Uterus (tissue), 4 donors: ENCODE data around the gene INPP4A. TPM values are rescaled to one million over a fixed set of nuclear protein-coding genes. Genes with fewer than 3 reads are reported as not detected.
A peak's percentile ranks its signal among the peaks of the same experiment; 100 is the strongest.

Source experiments
- DNase-seq, 2 donors: peaks; one replicate each; pipeline ENCODE4 v3.0.0-alpha.2; 2019 to 2020
- H3K27ac ChIP-seq, 2 donors: fragments of 200-600 bp; sonication (generic); 1 replicate in 1 of 2; 2 replicates in 1 of 2; pipeline ENCODE4 v1.5.1; 2016 to 2018
- H3K27me3 ChIP-seq, 2 donors: fragments of 200-600 bp; sonication (generic); one replicate each; pipeline ENCODE4 v1.5.1; 2018 to 2019; ENCODE audit warnings: control low read depth in 1 of 2
- H3K36me3 ChIP-seq, 2 donors: fragments of 200-600 bp; sonication (generic); one replicate each; pipeline ENCODE4 v1.5.1; 2019; ENCODE audit warnings: control low read depth in 1 of 2
- H3K4me1 ChIP-seq, 2 donors: fragments of 200-600 bp; sonication (generic); one replicate each; pipeline ENCODE4 v1.5.1; 2018 to 2019; ENCODE audit warnings: control low read depth in 1 of 2
- H3K4me3 ChIP-seq, 2 donors: fragments of 200-600 bp; sonication (generic); 1 replicate in 1 of 2; 2 replicates in 1 of 2; pipeline ENCODE4 v1.5.1; 2018 to 2019; ENCODE audit warnings: mild to moderate bottlenecking in 1 of 2
- H3K9me3 ChIP-seq, 2 donors: fragments of 200-600 bp; sonication (generic); one replicate each; pipeline ENCODE4 v1.5.1; 2019; ENCODE audit warnings: control low read depth in 1 of 2
- POLR2A ChIP-seq, 2 donors: fragments of 450-650 bp; IDR thresholded peaks; one replicate each; pipeline ENCODE4 v1.6.1; 2016; ENCODE audit warnings: antibody characterized with exemption in 2 of 2, mild to moderate bottlenecking in 1 of 2, moderate library complexity in 1 of 2
- intact Hi-C: fragments of 100-400 bp; cut with DNase I; formaldehyde crosslinking; loops from one replicate; pipeline ENCODE4 v1.15.1; 2023; ENCODE audit warnings: low total_unique reads
- total RNA-seq, 4 donors: library from RNA; depleted of rRNA in 3 of 4; stranded (reverse); fragments of >200 nt in 3 of 4; gene quantifications; one replicate each; pipeline versions ENCODE4 v1.1.0 to v1.2.4, GENCODE V29; 2014 to 2023
- TF ChIP-seq, protein P1 (sequence below), 4 experiments: fragments of 200-600 bp in 2 of 4; fragments of 450-650 bp in 2 of 4; sonication (generic) in 2 of 4; IDR thresholded peaks; one replicate each; pipeline ENCODE4 v1.5.1; 2016 to 2019; ENCODE audit warnings: antibody characterized with exemption in 4 of 4, mild to moderate bottlenecking in 2 of 4, moderate library complexity in 1 of 4
- donor health status: DM: yes; HTN: yes; CAD: no.

The INPP4A gene
- total RNA-seq, 4 donors from 2014 or later = 8.7 to 40.2 (median 35.2) TPM

DNA sequence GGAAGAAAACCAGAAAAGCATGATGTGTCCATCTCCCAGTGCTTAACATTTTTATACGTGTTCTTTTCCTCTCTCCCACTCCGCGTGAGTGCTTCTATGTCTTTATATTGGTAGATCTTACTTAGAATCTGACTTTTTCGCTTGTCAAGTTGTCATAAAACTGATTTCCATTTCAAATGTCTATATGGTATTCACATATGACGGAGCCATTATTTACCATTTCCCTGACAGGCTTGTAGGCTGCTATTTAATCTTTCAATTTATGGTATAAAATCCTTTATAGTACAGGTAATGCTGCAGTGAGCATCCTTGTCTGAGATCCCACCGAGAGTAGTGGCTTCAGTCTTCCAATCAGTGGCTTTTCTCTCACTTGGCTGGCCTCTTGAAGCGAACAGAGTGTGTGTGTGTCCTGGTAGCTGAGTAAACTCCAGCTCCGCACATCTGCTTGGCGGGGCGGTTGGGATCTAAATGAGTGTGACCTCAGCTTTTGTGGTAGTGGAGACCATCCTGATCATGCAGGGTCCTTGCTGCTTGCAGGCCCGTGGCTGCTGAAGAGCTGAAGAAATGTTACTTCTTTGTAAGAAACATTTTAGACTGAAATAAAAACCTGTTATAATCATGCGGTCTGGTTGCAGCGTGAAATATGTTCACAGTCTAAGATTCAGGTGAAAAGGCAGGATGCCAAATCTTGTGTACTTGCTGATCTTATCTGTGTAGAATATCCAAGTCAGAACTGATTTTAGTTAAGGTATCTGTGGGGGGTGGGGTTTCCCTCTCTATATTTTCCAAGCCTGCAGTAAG is 40.2 kb downstream of the INPP4A start:
- intact Hi-C loops = no loop called here
- H3K4me3 ChIP-seq = no peak overlapping the region
- DNase-seq = no peak
- no peak overlapping the region for H3K27ac ChIP-seq
- no peaks in the 10 kb centered on the region for H3K36me3 ChIP-seq
- no peak for TF ChIP-seq POLR2A (IDR thresholded peaks at IDR 0.05)
- TF ChIP-seq, protein P1, sequence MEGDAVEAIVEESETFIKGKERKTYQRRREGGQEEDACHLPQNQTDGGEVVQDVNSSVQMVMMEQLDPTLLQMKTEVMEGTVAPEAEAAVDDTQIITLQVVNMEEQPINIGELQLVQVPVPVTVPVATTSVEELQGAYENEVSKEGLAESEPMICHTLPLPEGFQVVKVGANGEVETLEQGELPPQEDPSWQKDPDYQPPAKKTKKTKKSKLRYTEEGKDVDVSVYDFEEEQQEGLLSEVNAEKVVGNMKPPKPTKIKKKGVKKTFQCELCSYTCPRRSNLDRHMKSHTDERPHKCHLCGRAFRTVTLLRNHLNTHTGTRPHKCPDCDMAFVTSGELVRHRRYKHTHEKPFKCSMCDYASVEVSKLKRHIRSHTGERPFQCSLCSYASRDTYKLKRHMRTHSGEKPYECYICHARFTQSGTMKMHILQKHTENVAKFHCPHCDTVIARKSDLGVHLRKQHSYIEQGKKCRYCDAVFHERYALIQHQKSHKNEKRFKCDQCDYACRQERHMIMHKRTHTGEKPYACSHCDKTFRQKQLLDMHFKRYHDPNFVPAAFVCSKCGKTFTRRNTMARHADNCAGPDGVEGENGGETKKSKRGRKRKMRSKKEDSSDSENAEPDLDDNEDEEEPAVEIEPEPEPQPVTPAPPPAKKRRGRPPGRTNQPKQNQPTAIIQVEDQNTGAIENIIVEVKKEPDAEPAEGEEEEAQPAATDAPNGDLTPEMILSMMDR (IDR thresholded peaks at IDR 0.05) = no peak
- H3K27me3 ChIP-seq = no peaks in the 10 kb centered on the region
- no peaks in the 10 kb centered on the region for H3K9me3 ChIP-seq
- no peaks in the 10 kb centered on the region for H3K4me1 ChIP-seq

DNA sequence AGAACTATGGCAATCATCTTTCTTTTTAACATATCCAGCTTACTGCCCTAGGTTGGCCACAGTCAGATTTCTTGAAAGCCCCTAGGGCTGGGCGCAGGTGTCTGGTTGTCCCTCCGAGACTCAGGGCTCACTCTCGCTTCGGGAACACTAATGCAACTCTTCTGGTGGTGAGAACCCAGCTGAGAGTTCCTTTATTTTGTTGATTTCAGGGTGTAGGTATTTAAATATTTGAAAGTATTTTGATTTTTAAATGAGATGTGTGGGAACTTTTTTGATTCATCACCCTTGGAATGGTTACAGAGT is 40.7 kb downstream of the INPP4A start:
- H3K27me3 ChIP-seq = no peaks in the 10 kb centered on the region
- TF ChIP-seq POLR2A (IDR thresholded peaks at IDR 0.05) = no peak
- TF ChIP-seq, protein P1 (IDR thresholded peaks at IDR 0.05) = no peak
- no peak overlapping the region for H3K4me3 ChIP-seq
- intact Hi-C loops = no loop called here
- H3K27ac ChIP-seq = no peak overlapping the region
- peaks cover 0 to 2% of the 10 kb centered on the region in 2 donors for H3K4me1 ChIP-seq
- no peak for DNase-seq
- H3K9me3 ChIP-seq = no peaks in the 10 kb centered on the region
- no peaks in the 10 kb centered on the region for H3K36me3 ChIP-seq

DNA sequence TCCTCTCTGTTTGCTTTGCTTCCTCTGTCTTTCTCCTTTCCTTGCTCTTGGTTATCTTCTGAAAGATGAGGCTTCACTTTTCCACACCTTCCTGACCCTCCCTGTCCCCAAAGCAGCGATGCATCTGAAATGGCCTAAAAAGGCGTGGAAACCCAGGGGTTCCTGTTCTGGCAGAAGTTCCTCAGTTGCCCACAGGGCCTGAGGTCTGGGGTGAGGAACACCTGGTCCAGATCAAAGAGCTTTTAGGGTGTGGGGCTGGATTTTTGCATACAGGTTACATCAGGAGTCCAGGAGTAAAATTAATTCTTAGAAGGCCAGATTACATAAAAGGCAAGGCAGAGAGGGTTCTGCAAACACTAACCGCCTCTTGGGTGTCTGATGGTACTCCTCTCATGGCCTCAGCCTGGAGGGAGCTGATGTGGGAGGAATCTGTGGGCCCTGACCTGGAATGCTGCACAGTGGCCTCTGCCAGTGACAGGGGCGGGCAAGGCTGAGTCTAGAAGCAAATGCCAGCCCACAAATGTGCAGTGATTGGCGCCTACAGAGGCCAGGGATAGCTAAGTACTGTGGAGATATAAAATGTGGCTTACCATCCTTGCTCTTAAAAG is 41.8 kb downstream of the INPP4A start:
- H3K36me3 ChIP-seq = no peaks in the 10 kb centered on the region
- H3K4me1 ChIP-seq = peaks cover 0 to 10% of the 10 kb centered on the region in 2 donors
- TF ChIP-seq, protein P1 (IDR thresholded peaks at IDR 0.05) = no peak
- no peak for TF ChIP-seq POLR2A (IDR thresholded peaks at IDR 0.05)
- H3K27me3 ChIP-seq = no peaks in the 10 kb centered on the region
- DNase-seq = no peak
- H3K4me3 ChIP-seq = no peak overlapping the region
- no peaks in the 10 kb centered on the region for H3K9me3 ChIP-seq
- intact Hi-C loops = no loop called here
- H3K27ac ChIP-seq = no peak overlapping the region

DNA sequence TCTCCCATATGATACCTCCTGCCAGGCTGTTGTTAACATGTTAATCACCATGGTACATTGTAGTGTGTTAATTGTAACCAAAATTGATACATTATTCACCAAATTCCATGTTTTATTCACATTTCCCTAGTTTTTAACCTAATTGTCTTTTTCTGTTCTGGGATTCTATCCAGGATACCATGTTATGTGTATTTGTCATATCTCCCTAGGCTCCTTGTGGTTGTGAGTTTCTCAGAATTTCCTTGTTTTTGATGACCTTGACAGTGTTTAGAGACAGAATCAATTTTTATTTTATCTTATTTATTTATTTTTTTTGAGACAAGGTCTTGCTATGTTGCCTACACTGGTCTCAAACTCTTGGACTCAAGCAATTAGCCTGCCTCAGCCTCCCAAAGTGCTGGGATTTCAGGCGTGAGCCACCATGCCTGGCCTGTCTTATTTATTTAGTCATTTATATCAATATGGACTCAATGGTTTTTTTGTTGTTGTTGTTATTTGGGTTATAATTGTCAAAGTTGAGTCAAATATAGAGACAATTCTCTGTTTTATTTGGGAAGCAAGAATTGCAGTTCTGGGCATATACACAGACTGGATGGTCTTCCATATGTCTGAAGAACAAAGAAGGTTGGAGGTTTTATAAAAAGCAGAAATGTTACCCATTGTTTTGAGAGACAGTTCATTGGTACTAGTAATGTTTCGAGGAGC is 42.6 kb downstream of the INPP4A start:
- Histone ChIP-seq H3K27ac (peak overlapping the region in 1 of 2 donors; percentile 14), H3K9me3 (no peaks in the 10 kb centered on the region), H3K4me3 (no peak overlapping the region), H3K36me3 (no peaks in the 10 kb centered on the region), H3K27me3 (no peaks in the 10 kb centered on the region), H3K4me1 (peaks cover 0 to 10% of the 10 kb centered on the region in 2 donors)
- TF ChIP-seq, protein P1 (IDR thresholded peaks at IDR 0.05) = no peak
- TF ChIP-seq POLR2A (IDR thresholded peaks at IDR 0.05) = no peak
- no peak for DNase-seq
- intact Hi-C loops = no loop called here

DNA sequence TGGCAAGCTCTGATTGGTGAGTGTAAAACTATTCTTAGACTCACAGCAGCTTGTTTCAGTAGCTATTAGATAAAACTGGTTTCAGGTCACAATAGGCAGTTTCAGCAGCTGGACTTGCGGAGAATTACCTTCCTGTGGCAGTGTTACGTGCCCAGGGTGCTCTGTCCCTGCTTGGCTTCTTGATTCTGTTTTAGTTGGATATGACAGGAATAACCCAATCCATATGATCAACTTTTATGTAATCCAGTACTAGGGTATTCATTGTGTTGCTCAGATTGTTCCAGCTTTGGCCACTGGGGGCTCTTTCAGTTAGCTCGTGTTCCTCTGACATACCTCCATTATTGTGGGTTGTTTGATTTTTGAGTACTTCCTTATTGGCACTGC is 43.1 kb downstream of the INPP4A start:
- Histone ChIP-seq H3K4me3 (no peak overlapping the region), H3K9me3 (no peaks in the 10 kb centered on the region), H3K27me3 (no peaks in the 10 kb centered on the region), H3K27ac (peak overlapping the region in 1 of 2 donors; percentile 14), H3K4me1 (peaks cover 0 to 10% of the 10 kb centered on the region in 2 donors), H3K36me3 (no peaks in the 10 kb centered on the region)
- no peak for DNase-seq
- intact Hi-C loops = no loop called here
- TF ChIP-seq, protein P1 (IDR thresholded peaks at IDR 0.05) = peak in 1 of 4 experiments; percentile 17
- no peak for TF ChIP-seq POLR2A (IDR thresholded peaks at IDR 0.05)
